Suprapubic skin (tissue), 4 donors: ENCODE results near the gene RCAN2. TPM values are rescaled to one million over a fixed set of nuclear protein-coding genes. Genes with fewer than 3 reads are reported as not detected.

Source experiments
- DNase-seq, 2 donors: peaks; one replicate each; pipeline ENCODE4 v3.0.0-alpha.2; 2019; ENCODE audit warnings: low spot score in 2 of 2
- H3K27ac ChIP-seq: fragments of 200-600 bp; sonication (generic); one replicate; pipeline ENCODE4 v1.5.1; 2019
- H3K27me3 ChIP-seq: fragments of 200-600 bp; sonication (generic); one replicate; pipeline ENCODE4 v1.5.1; 2019
- H3K36me3 ChIP-seq: fragments of 200-600 bp; sonication (generic); one replicate; pipeline ENCODE4 v1.5.1; 2019
- H3K4me1 ChIP-seq: fragments of 200-600 bp; sonication (generic); one replicate; pipeline ENCODE4 v1.5.1; 2019
- H3K4me3 ChIP-seq: fragments of 200-600 bp; sonication (generic); one replicate; pipeline ENCODE4 v1.5.1; 2019; ENCODE audit warnings: mild to moderate bottlenecking
- H3K9me3 ChIP-seq: fragments of 200-600 bp; sonication (generic); one replicate; pipeline ENCODE4 v1.5.1; 2019
- EP300 ChIP-seq: sonication (generic); formaldehyde crosslinking; IDR thresholded peaks from one replicate; pipeline ENCODE4 v1.6.1; 2017; ENCODE audit warnings: antibody characterized with exemption
- POLR2A ChIP-seq, 2 donors: fragments of 450-650 bp; IDR thresholded peaks; one replicate each; pipeline ENCODE4 v1.6.1; 2017; ENCODE audit warnings: antibody characterized with exemption in 2 of 2, mild to moderate bottlenecking in 2 of 2, moderate library complexity in 2 of 2
- POLR2AphosphoS5 ChIP-seq, 3 donors: sonication (generic); formaldehyde crosslinking; IDR thresholded peaks; one replicate each; pipeline ENCODE4 v1.6.1; 2017; ENCODE audit warnings: antibody characterized with exemption in 3 of 3
- WGBS: methylation state at CpG from one replicate; pipeline ENCODE4 v1.1.5; 2018; 5-methylcytosine and 5-hydroxymethylcytosine counted together
- total RNA-seq, 4 donors: library from RNA; depleted of rRNA; stranded (reverse); fragments of >200 nt; gene quantifications; one replicate each; pipeline ENCODE4 v1.1.0, GENCODE V29; 2016
- TF ChIP-seq, protein P1 (sequence below), 2 donors: fragments of 200-600 bp in 1 of 2; fragments of 450-650 bp in 1 of 2; sonication (generic) in 1 of 2; IDR thresholded peaks; one replicate each; pipeline ENCODE4 v1.5.1; 2016 to 2019; ENCODE audit warnings: antibody characterized with exemption in 2 of 2, mild to moderate bottlenecking in 1 of 2, moderate library complexity in 1 of 2

The RCAN2 gene
- total RNA-seq, 4 donors from 2014 or later: 6.7 to 15.3 (median 13.8) TPM

DNA sequence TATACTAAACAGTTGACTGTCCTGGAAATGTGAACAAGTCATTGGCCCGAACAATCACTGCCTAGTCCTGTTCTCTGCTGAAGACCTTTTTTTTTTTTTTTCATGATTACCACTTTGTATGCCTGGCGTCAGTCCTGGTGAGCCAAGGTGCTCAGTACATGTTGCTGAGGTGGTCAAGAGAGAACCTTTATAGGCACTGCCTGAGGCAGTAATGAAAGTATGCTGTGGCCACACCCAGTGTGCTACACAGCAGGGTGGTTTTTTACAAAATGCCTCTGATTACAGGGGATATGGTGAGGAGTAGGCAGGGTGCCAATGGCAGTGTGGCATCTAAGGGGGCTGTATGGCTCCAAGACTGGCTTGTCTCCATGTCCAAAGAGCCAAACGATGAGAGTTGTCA lies 185.4 kb downstream of the RCAN2 start:
- Histone ChIP-seq H3K36me3 (no peaks in the 10 kb centered on the region), H3K9me3 (no peaks in the 10 kb centered on the region), H3K4me1 (no peaks in the 10 kb centered on the region), H3K27me3 (no peaks in the 10 kb centered on the region), H3K4me3 (no peak overlapping the region), H3K27ac (no peak overlapping the region)
- 84% methylated on average over 3 of the region's 3 CpGs for WGBS
- no peak for DNase-seq
- TF ChIP-seq POLR2AphosphoS5 (IDR thresholded peaks at IDR 0.05) (no peak), POLR2A (IDR thresholded peaks at IDR 0.05) (no peak)

DNA sequence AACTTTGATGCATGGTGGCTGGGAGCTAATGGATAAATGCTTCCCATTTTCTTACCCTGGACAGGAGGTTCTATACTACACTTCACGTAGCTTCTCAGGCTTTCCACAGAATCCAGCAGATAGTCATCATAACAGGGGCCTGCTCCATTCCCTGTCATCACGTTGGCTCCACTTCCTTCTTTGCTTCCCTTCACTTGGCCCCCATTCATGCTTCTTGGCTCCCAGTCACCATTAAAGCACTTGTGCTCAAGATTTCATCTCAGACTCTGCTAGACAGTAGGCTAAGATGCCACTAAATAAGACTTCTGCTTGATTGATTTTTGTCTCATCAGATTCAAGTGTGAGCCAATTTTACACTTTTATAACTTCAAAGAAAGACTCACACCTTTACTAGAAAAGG lies 186.0 kb downstream of the RCAN2 start:
- 73% methylated on average over 2 of the region's 2 CpGs for WGBS
- Histone ChIP-seq H3K4me3 (no peak overlapping the region), H3K36me3 (no peaks in the 10 kb centered on the region), H3K27me3 (no peaks in the 10 kb centered on the region), H3K27ac (no peak overlapping the region), H3K9me3 (no peaks in the 10 kb centered on the region), H3K4me1 (no peaks in the 10 kb centered on the region)
- no peak for TF ChIP-seq POLR2AphosphoS5 (IDR thresholded peaks at IDR 0.05)
- no peak for TF ChIP-seq POLR2A (IDR thresholded peaks at IDR 0.05)
- TF ChIP-seq, protein P1, sequence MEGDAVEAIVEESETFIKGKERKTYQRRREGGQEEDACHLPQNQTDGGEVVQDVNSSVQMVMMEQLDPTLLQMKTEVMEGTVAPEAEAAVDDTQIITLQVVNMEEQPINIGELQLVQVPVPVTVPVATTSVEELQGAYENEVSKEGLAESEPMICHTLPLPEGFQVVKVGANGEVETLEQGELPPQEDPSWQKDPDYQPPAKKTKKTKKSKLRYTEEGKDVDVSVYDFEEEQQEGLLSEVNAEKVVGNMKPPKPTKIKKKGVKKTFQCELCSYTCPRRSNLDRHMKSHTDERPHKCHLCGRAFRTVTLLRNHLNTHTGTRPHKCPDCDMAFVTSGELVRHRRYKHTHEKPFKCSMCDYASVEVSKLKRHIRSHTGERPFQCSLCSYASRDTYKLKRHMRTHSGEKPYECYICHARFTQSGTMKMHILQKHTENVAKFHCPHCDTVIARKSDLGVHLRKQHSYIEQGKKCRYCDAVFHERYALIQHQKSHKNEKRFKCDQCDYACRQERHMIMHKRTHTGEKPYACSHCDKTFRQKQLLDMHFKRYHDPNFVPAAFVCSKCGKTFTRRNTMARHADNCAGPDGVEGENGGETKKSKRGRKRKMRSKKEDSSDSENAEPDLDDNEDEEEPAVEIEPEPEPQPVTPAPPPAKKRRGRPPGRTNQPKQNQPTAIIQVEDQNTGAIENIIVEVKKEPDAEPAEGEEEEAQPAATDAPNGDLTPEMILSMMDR (IDR thresholded peaks at IDR 0.05): no peak
- TF ChIP-seq EP300: no peak
- no peak for DNase-seq

- Histone ChIP-seq H3K4me3 (no peak overlapping the region), H3K27me3 (no peaks in the 10 kb centered on the region), H3K36me3 (no peaks in the 10 kb centered on the region), H3K27ac (no peak overlapping the region), H3K4me1 (no peaks in the 10 kb centered on the region), H3K9me3 (no peaks in the 10 kb centered on the region)
- 91% methylated on average over 1 of the region's 1 CpG for WGBS
- no peak for TF ChIP-seq EP300
- TF ChIP-seq, protein P1 (IDR thresholded peaks at IDR 0.05): no peak
- no peak for TF ChIP-seq POLR2A (IDR thresholded peaks at IDR 0.05)
- no peak for TF ChIP-seq POLR2AphosphoS5 (IDR thresholded peaks at IDR 0.05)
- DNase-seq: no peak
These were observed 188.4 kb downstream of the RCAN2 start for GRCh38 chr6:46302816-46303215.

DNA sequence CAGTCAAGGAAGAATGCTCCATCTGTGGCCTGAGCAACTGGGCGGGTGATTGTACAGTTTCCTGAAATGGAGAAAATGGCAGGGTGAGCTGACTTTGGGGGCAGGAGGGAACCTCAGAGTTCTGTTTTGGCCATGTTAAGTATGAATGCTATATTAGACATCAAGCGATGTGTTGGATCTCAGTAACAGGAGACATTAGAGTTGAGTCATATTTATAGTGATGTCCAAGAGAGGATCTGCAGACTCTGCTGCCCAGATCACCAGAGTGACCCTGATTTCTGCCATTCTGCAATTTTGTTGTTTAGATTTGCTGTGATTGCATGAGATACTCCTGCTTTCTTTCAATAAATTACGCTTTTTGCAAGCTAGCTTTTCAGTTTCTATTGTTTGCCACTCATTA lies 189.1 kb downstream of the RCAN2 start:
- Histone ChIP-seq H3K36me3 (no peaks in the 10 kb centered on the region), H3K4me1 (no peaks in the 10 kb centered on the region), H3K9me3 (no peaks in the 10 kb centered on the region), H3K4me3 (no peak overlapping the region), H3K27me3 (no peaks in the 10 kb centered on the region), H3K27ac (no peak overlapping the region)
- TF ChIP-seq POLR2AphosphoS5 (IDR thresholded peaks at IDR 0.05) (no peak), EP300 (no peak), POLR2A (IDR thresholded peaks at IDR 0.05) (no peak)
- TF ChIP-seq, protein P1 (IDR thresholded peaks at IDR 0.05): no peak
- DNase-seq: no peak
- 93% methylated on average over 3 of the region's 3 CpGs for WGBS

DNA sequence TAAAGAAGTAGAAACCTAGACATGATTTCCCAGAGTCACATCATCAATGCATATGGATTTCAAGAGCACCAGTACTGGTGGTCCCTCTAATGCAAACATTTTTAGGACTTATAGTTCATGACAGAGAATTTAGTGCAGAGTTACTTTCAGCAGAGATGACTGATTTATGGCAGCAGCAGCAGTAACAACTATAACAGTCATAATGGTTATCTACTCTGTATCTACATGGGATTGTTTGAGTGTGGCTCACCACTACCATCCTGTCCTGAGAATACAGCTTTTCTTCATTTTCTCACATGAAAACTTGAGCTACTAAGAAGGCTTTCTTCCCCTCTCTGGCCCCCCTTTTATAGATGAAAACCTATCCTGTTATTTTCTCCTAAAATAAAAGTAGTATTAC lies 192.0 kb downstream of the RCAN2 start:
- H3K4me1 ChIP-seq: no peaks in the 10 kb centered on the region

More for the DNA sequence above, 192.0 kb downstream of the RCAN2 start:
- Histone ChIP-seq H3K4me3 (no peak overlapping the region), H3K9me3 (no peaks in the 10 kb centered on the region), H3K36me3 (no peaks in the 10 kb centered on the region), H3K27me3 (no peaks in the 10 kb centered on the region), H3K27ac (no peak overlapping the region)
- DNase-seq: no peak
- TF ChIP-seq, protein P1 (IDR thresholded peaks at IDR 0.05): no peak
- no peak for TF ChIP-seq POLR2AphosphoS5 (IDR thresholded peaks at IDR 0.05)
- no peak for TF ChIP-seq POLR2A (IDR thresholded peaks at IDR 0.05)
- no peak for TF ChIP-seq EP300
